ENCODE measurements around the gene USHBP1.
A peak's percentile ranks its signal among the peaks of the same experiment; 100 is the strongest.

USHBP1 gene

GRCh38 chr19:17283504-17283996, 19.0 kb upstream of the USHBP1 start:
- no peak overlapping the region for H3K9ac ChIP-seq (ENCODE audit: low read length)
- no peak overlapping the region for H2AFZ ChIP-seq (ENCODE audit: low read length)

GRCh38 chr19:17282488-17283125, 18.1 kb upstream of the USHBP1 start:
- Histone ChIP-seq H3K9me3 (replicated peaks; ENCODE audit: insufficient read depth, low read length) (no peaks in the 10 kb centered on the region), H3K27me3 (replicated peaks; ENCODE audit: insufficient read depth, low read length) (peaks cover 23% of the 10 kb centered on the region), H4K20me1 (ENCODE audit: insufficient read depth, low read length) (no peaks in the 10 kb centered on the region), H3K9ac (ENCODE audit: low read length) (no peak overlapping the region), H3K9me2 (replicated peaks; ENCODE audit: insufficient read depth, low read length) (no peaks in the 10 kb centered on the region), H3K36me3 (replicated peaks; ENCODE audit: insufficient read depth, low read length) (no peaks in the 10 kb centered on the region), H3K4me3 (ENCODE audit: low read length) (peak overlapping the region; percentile 44), H2AFZ (ENCODE audit: low read length) (peak overlapping the region; percentile 74), H3K79me2 (ENCODE audit: low read length) (no peaks in the 10 kb centered on the region), H3K4me2 (ENCODE audit: low read depth, low read length) (peak overlapping the region; percentile 88), H3K27ac (ENCODE audit: low read length) (no peak overlapping the region), H3F3A (ENCODE audit: insufficient read depth, low read length) (no peaks in the 10 kb centered on the region), H3K4me1 (ENCODE audit: low read length) (peaks cover 12% of the 10 kb centered on the region; the same call in 1 of the 2 replicates)
- peak; percentile 73 for DNase-seq
- TF ChIP-seq EZH2 (optimal IDR thresholded peaks at IDR 0.05; ENCODE audit: low read depth, low read length) = no peak
- TF ChIP-seq CTCF (IDR thresholded peaks at IDR 0.05; ENCODE audit: low read length) = peak; percentile 88

More at GRCh38 chr19:17283504-17283996, 19.0 kb upstream of the USHBP1 start:
- H3K4me1 ChIP-seq (ENCODE audit: low read length) = peaks cover 12% of the 10 kb centered on the region; the same call in 1 of the 2 replicates
- no peaks in the 10 kb centered on the region for H3K9me2 ChIP-seq (replicated peaks; ENCODE audit: insufficient read depth, low read length)
- H3K4me3 ChIP-seq (ENCODE audit: low read length) = no peak overlapping the region
- no peaks in the 10 kb centered on the region for H4K20me1 ChIP-seq (ENCODE audit: insufficient read depth, low read length)
- H3K9me3 ChIP-seq (replicated peaks; ENCODE audit: insufficient read depth, low read length) = no peaks in the 10 kb centered on the region
- H3F3A ChIP-seq (ENCODE audit: insufficient read depth, low read length) = no peaks in the 10 kb centered on the region
- no peak overlapping the region for H3K4me2 ChIP-seq (ENCODE audit: low read depth, low read length)
- no peaks in the 10 kb centered on the region for H3K36me3 ChIP-seq (replicated peaks; ENCODE audit: insufficient read depth, low read length)
- TF ChIP-seq CTCF (IDR thresholded peaks at IDR 0.05; ENCODE audit: low read length) (no peak), EZH2 (optimal IDR thresholded peaks at IDR 0.05; ENCODE audit: low read depth, low read length) (no peak), EZH2phosphoT487 (IDR thresholded peaks at IDR 0.05; ENCODE audit: low read length) (no peak)
- DNase-seq = no peak
- H3K27me3 ChIP-seq (replicated peaks; ENCODE audit: insufficient read depth, low read length) = peaks cover 32% of the 10 kb centered on the region
- H3K27ac ChIP-seq (ENCODE audit: low read length) = no peak overlapping the region
- no peaks in the 10 kb centered on the region for H3K79me2 ChIP-seq (ENCODE audit: low read length)

GRCh38 chr19:17281391-17282304, 17.1 kb upstream of the USHBP1 start, which contains the start of gene ANKLE1:
ANKLE1 (plus strand) TSS chr19:17281901; CDS start chr19:17281921, 20 bp downstream.
- no peaks in the 10 kb centered on the region for H3K79me2 ChIP-seq (ENCODE audit: low read length)
- H4K20me1 ChIP-seq (ENCODE audit: insufficient read depth, low read length) = no peaks in the 10 kb centered on the region
- peaks cover 12% of the 10 kb centered on the region; the same call in 1 of the 2 replicates for H3K4me1 ChIP-seq (ENCODE audit: low read length)
- TF ChIP-seq EZH2 (optimal IDR thresholded peaks at IDR 0.05; ENCODE audit: low read depth, low read length) (no peak), EZH2phosphoT487 (IDR thresholded peaks at IDR 0.05; ENCODE audit: low read length) (no peak), CTCF (IDR thresholded peaks at IDR 0.05; ENCODE audit: low read length) (no peak)
- no peaks in the 10 kb centered on the region for H3K9me3 ChIP-seq (replicated peaks; ENCODE audit: insufficient read depth, low read length)
- H3K9ac ChIP-seq (ENCODE audit: low read length) = no peak within 1 kb of the TSS
- H3K36me3 ChIP-seq (replicated peaks; ENCODE audit: insufficient read depth, low read length) = no peaks in the 10 kb centered on the region
- H3K4me3 ChIP-seq (ENCODE audit: low read length) = peak within 1 kb of the TSS; percentile 44
- no peaks in the 10 kb centered on the region for H3F3A ChIP-seq (ENCODE audit: insufficient read depth, low read length)
- H2AFZ ChIP-seq (ENCODE audit: low read length) = peak within 1 kb of the TSS; percentile 74
- no peak for DNase-seq
- peaks cover 22% of the 10 kb centered on the region for H3K27me3 ChIP-seq (replicated peaks; ENCODE audit: insufficient read depth, low read length)
- no peaks in the 10 kb centered on the region for H3K9me2 ChIP-seq (replicated peaks; ENCODE audit: insufficient read depth, low read length)
- H3K27ac ChIP-seq (ENCODE audit: low read length) = no peak within 1 kb of the TSS
- H3K4me2 ChIP-seq (ENCODE audit: low read depth, low read length) = peak within 1 kb of the TSS; percentile 88
